PC-9 (cell line): ENCODE results near the gene BGLAP. TPM values are rescaled to one million over a fixed set of nuclear protein-coding genes. Genes with fewer than 3 reads are reported as not detected.

ENCODE experiments used
- BruUV-seq: library from RNA; stranded (reverse); fragments of 400-500 nt; replicated peaks from 2 replicates; lab custom pipeline; 2021; lab: Mats Ljungman, UMichigan
- CTCF ChIA-PET: fragments of 300-600 bp; sonication (Branson Sonifier 250); formaldehyde crosslinking; loops from one replicate; lab custom pipeline; 2022; ENCODE audit warnings: antibody characterized with exemption; lab: Charles Lee
- POLR2A ChIA-PET: fragments of 300-600 bp; sonication (Branson Sonifier 250); formaldehyde crosslinking; loops from one replicate; lab custom pipeline; 2022; ENCODE audit warnings: antibody characterized with exemption; ENCODE audit not compliant: unreplicated experiment; lab: Charles Lee
- DNase-seq, 2 experiments: peaks; one replicate each; pipeline versions ENCODE4 v3.0.0 to v3.0.0-alpha.2; 2015 to 2022; ENCODE audit warnings: mixed read lengths in 1 of 2
- H2AFZ ChIP-seq: fragments of 200-600 bp; sonication (generic); 2 replicates; pipeline ENCODE4 v1.8.1; 2017; ENCODE audit warnings: antibody characterized with exemption
- H3F3A ChIP-seq: fragments of 200-600 bp; sonication (generic); 2 replicates; pipeline ENCODE4 v1.8.1; 2017; ENCODE audit warnings: antibody characterized with exemption, mild to moderate bottlenecking, low read depth; ENCODE audit not compliant: insufficient read depth
- H3K27ac ChIP-seq: fragments of 200-600 bp; sonication (generic); 2 replicates; pipeline ENCODE4 v1.6.1; 2016; ENCODE audit warnings: mixed run types
- H3K27me3 ChIP-seq: fragments of 200-600 bp; sonication (generic); 2 replicates; pipeline ENCODE4 v1.6.1; 2016; ENCODE audit warnings: low read depth, mixed run types; ENCODE audit not compliant: insufficient read depth
- H3K36me3 ChIP-seq: fragments of 200-600 bp; sonication (generic); 2 replicates; pipeline ENCODE4 v1.6.1; 2016; ENCODE audit warnings: low read depth, mixed run types
- H3K4me1 ChIP-seq: fragments of 200-600 bp; sonication (generic); replicated peaks from 2 replicates; pipeline ENCODE4 v1.6.1; 2016; ENCODE audit warnings: mixed run types; ENCODE audit not compliant: insufficient read depth
- H3K4me2 ChIP-seq: fragments of 200-600 bp; sonication (generic); 2 replicates; pipeline ENCODE4 v1.6.1; 2017; ENCODE audit warnings: mixed run types
- H3K4me3 ChIP-seq: fragments of 200-600 bp; sonication (generic); 2 replicates; pipeline ENCODE4 v1.6.1; 2016; ENCODE audit warnings: mixed run types
- H3K79me2 ChIP-seq: fragments of 200-600 bp; sonication (generic); 2 replicates; pipeline ENCODE4 v1.6.1; 2017; ENCODE audit warnings: low read depth, mixed run types
- H3K9me2 ChIP-seq: fragments of 200-600 bp; sonication (generic); 2 replicates; pipeline ENCODE4 v1.8.1; 2017; ENCODE audit warnings: mild to moderate bottlenecking; ENCODE audit not compliant: insufficient read depth
- H3K9me3 ChIP-seq: fragments of 200-600 bp; sonication (generic); 2 replicates; pipeline ENCODE4 v1.8.1; 2016; ENCODE audit warnings: low read depth; ENCODE audit not compliant: insufficient read depth
- H4K20me1 ChIP-seq: fragments of 200-600 bp; sonication (generic); 2 replicates; pipeline ENCODE4 v1.8.1; 2017; ENCODE audit not compliant: insufficient read depth
- EZH2 ChIP-seq: fragments of 200-600 bp; sonication (generic); IDR thresholded peaks from 2 replicates; pipeline ENCODE4 v1.8.0; 2017; ENCODE audit warnings: antibody characterized with exemption, low read depth
- intact Hi-C: fragments of 100-400 bp; cut with micrococcal nuclease; formaldehyde crosslinking; loops from one replicate; pipeline ENCODE4 v1.10.0; 2022; ENCODE audit not compliant: unreplicated experiment
- total RNA-seq: library from RNA; stranded (reverse); gene quantifications from 2 replicates; pipeline ENCODE4 v1.2.3, GENCODE V29; 2021
- TF ChIP-seq, protein P1 (sequence below): fragments of 200-600 bp; sonication (generic); conservative IDR thresholded peaks from 2 replicates; pipeline ENCODE4 v1.6.1; 2017; ENCODE audit warnings: mixed run types, antibody characterized with exemption, mild to moderate bottlenecking, moderate library complexity

The BGLAP gene
- total RNA-seq, 1 experiment from 2014 or later, result 2.6 TPM

- CTCF ChIA-PET, result no interaction called here
- intact Hi-C loops, result no loop called here
- no peak overlapping the region for H2AFZ ChIP-seq
Observed at GRCh38 chr1:156289857-156290256, 47.9 kb downstream of the BGLAP start.

DNA sequence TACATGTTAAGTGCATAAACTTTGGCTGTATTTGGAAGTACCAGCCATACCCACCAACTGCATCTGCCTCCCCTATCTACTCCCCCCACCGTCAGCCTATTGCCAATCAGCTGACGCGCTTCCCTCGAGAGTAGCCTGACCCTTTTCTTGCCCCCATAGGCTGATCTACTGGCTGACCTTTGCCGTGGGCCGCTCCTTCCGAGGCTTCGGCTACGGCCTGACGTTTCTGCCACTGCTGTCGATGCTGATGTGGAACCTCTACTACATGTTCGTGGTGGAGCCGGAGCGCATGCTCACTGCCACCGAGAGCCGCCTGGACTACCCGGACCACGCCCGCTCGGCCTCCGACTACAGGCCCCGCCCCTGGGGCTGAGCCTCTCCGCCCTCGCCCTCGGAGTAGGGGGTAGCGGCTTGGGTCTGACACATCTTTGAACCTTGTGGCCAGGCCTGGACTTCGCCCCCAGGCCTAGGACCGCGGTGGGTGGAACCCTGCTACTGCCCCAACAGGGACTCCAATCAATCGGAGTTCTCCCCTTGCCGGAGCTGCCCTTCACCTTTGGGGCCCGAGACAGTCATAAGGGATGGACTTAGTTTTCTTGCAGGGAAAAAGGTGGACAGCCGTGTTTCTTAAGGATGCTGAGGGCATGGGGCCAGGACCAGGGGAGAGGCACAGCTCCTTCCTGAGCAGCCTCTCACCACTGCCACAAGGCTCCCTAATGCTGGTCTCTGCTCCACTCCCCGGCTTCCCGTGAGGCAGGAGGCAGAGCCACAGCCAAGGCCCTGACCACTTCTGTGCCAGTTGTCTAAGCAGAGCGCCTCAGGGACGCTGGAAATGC is 49.5 kb downstream of the BGLAP start:
- H3K9me2 ChIP-seq, result no peaks in the 10 kb centered on the region
- 0 out of 2 replicates have a peak, but pooled peaks cover 8% of the 10 kb centered on the region for H3K36me3 ChIP-seq
- POLR2A ChIA-PET, result no interaction called here
- no peak overlapping the region for H3K27ac ChIP-seq
- no peaks in the 10 kb centered on the region for H3K9me3 ChIP-seq
- no peaks in the 10 kb centered on the region for H4K20me1 ChIP-seq
- no peaks in the 10 kb centered on the region for H3K27me3 ChIP-seq
- no peaks in the 10 kb centered on the region for H3K79me2 ChIP-seq
- no peak for DNase-seq
- no TSS peak for BruUV-seq
- TF ChIP-seq, protein P1, sequence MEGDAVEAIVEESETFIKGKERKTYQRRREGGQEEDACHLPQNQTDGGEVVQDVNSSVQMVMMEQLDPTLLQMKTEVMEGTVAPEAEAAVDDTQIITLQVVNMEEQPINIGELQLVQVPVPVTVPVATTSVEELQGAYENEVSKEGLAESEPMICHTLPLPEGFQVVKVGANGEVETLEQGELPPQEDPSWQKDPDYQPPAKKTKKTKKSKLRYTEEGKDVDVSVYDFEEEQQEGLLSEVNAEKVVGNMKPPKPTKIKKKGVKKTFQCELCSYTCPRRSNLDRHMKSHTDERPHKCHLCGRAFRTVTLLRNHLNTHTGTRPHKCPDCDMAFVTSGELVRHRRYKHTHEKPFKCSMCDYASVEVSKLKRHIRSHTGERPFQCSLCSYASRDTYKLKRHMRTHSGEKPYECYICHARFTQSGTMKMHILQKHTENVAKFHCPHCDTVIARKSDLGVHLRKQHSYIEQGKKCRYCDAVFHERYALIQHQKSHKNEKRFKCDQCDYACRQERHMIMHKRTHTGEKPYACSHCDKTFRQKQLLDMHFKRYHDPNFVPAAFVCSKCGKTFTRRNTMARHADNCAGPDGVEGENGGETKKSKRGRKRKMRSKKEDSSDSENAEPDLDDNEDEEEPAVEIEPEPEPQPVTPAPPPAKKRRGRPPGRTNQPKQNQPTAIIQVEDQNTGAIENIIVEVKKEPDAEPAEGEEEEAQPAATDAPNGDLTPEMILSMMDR, result no peak
- TF ChIP-seq EZH2, result no peak
- intact Hi-C loops, result no loop called here
- H2AFZ ChIP-seq, result no peak overlapping the region
- no peak overlapping the region for H3K4me3 ChIP-seq
- H3K4me1 ChIP-seq, result peaks cover 8% of the 10 kb centered on the region; the same call in 1 of the 2 replicates
- no peak overlapping the region for H3K4me2 ChIP-seq
- peaks cover 13% of the 10 kb centered on the region; the same call in 1 of the 2 replicates for H3F3A ChIP-seq
- CTCF ChIA-PET, result no interaction called here

More at GRCh38 chr1:156289857-156290256, 47.9 kb downstream of the BGLAP start:
- no peak for DNase-seq
- Histone ChIP-seq H3K79me2 (peaks cover 9% of the 10 kb centered on the region; the same call in 1 of the 2 replicates), H3K9me3 (no peaks in the 10 kb centered on the region), H4K20me1 (no peaks in the 10 kb centered on the region), H3K4me1 (peaks cover 7% of the 10 kb centered on the region), H3K4me2 (no peak overlapping the region), H3K36me3 (0 out of 2 replicates have a peak, but pooled peaks cover 11% of the 10 kb centered on the region), H3K27ac (no peak overlapping the region), H3K4me3 (no peak overlapping the region), H3F3A (peaks cover 9% of the 10 kb centered on the region; the same call in 1 of the 2 replicates), H3K9me2 (no peaks in the 10 kb centered on the region), H3K27me3 (no peaks in the 10 kb centered on the region)
- POLR2A ChIA-PET, result interaction anchor here (0.6 kb wide), 1 partner anchor 349 kb away, joined by 5 read pairs; no protein-coding TSS in a partner anchor
- no TSS peak for BruUV-seq
- TF ChIP-seq EZH2, result no peak
- TF ChIP-seq, protein P1, result no peak

Other genes with a start within 250 kb of the BGLAP start
- 152 and 196 TPM in 2 replicates for gene SSR2, start 221.2 kb upstream of the BGLAP start, total RNA-seq
- gene UBQLN4, start 188.4 kb upstream of the BGLAP start, total RNA-seq, result 47.4 and 58.4 TPM in 2 replicates
- gene LAMTOR2, start 187.4 kb upstream of the BGLAP start, total RNA-seq, result 76.8 and 117 TPM in 2 replicates
- 129 and 194 TPM in 2 replicates for gene RAB25, start 181.0 kb upstream of the BGLAP start, total RNA-seq
- 6.6 and 7.2 TPM in 2 replicates for gene MEX3A, start 159.7 kb upstream of the BGLAP start, total RNA-seq
- gene LMNA, start 127.5 kb upstream of the BGLAP start, total RNA-seq, result 569 and 580 TPM in 2 replicates
- gene SEMA4A, start 88.6 kb upstream of the BGLAP start, total RNA-seq, result 16.2 and 19.1 TPM in 2 replicates
- 12.7 and 20.2 TPM in 2 replicates for gene SLC25A44, start 48.1 kb upstream of the BGLAP start, total RNA-seq
- gene PMF1, start 29.2 kb upstream of the BGLAP start, total RNA-seq, result 46.0 and 50.2 TPM in 2 replicates
- gene PAQR6, start 5.9 kb downstream of the BGLAP start, total RNA-seq, result 12.3 and 14.1 TPM in 2 replicates
- gene SMG5, start 40.6 kb downstream of the BGLAP start, total RNA-seq, result 63.3 and 66.2 TPM in 2 replicates
- 10.4 and 12.8 TPM in 2 replicates for gene TMEM79, start 42.1 kb downstream of the BGLAP start, total RNA-seq
- gene GLMP, start 53.5 kb downstream of the BGLAP start, total RNA-seq, result 27.8 and 29.2 TPM in 2 replicates
- not detected in 2 replicates for gene VHLL, start 57.1 kb downstream of the BGLAP start, total RNA-seq
- 272 and 317 TPM in 2 replicates for gene CCT3, start 96.1 kb downstream of the BGLAP start, total RNA-seq
- gene TSACC, start 96.3 kb downstream of the BGLAP start, total RNA-seq, result 0.75 and 1.3 TPM in 2 replicates
- 1.8 and 4.0 TPM in 2 replicates for gene RHBG, start 127.0 kb downstream of the BGLAP start, total RNA-seq